MM.1S (cell line): ENCODE data around the gene ZKSCAN3.

Experiments used
- CTCF ChIP-seq: fragments of 300-600 bp; sonication (generic); IDR thresholded peaks from 2 replicates; pipeline ENCODE4 v1.5.1; 2016; ENCODE audit warnings: antibody characterized with exemption, low read length, mixed read lengths
- EZH2 ChIP-seq: fragments of 300-600 bp; sonication (generic); optimal IDR thresholded peaks from 2 replicates; pipeline ENCODE3; 2017; ENCODE audit warnings: low read depth, mild to moderate bottlenecking, antibody characterized with exemption, low read length, mixed read lengths
- EZH2phosphoT487 ChIP-seq: fragments of 300-600 bp; sonication (generic); IDR thresholded peaks from 2 replicates; pipeline ENCODE4 v1.6.1; 2018; ENCODE audit warnings: antibody characterized with exemption, low read length

DNA sequence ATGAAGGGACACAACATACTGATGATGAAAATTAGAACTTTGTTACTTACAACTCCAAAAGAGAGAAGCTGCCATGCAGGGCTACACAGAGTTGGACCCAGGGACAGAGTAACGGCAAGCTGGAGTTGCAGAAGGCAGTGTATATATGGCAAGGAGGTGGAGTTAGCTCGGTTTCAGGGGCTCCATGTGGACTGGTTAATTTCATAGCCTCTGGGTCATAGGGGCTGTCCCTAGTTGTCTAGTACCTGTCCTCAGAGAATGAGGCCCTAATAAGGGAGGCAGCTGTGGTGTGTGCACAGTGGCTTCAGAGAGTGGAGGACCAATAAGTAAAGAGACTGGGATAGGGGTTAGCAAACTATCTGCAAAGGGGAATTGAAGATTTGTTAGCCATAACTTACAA is 57.7 kb downstream of the ZKSCAN3 start:
- TF ChIP-seq CTCF (no peak), EZH2phosphoT487 (no peak), EZH2 (no peak)
